ENCODE data around the gene DUSP19. TPM values are rescaled to one million over a fixed set of nuclear protein-coding genes. Genes with fewer than 3 reads are reported as not detected.
A peak's percentile ranks its signal among the peaks of the same experiment; 100 is the strongest.

DUSP19 gene
- total and polyA plus RNA-seq, 2 of the 13 experiments (the other 11 are each of a cell fraction or from before 2014, with no cell fraction given) = 1.3 to 1.9 TPM

- TF ChIP-seq PHF5A (CRISPR knock-in tag; IDR thresholded peaks at IDR 0.05; ENCODE audit: low read depth, unreplicated experiment) (peak; percentile 45), NFE2L1 (CRISPR knock-in tag; IDR thresholded peaks at IDR 0.05; ENCODE audit: borderline replicate concordance) (no peak), MAX (IDR thresholded peaks at IDR 0.05) (peak; percentile 75), KMT2B (CRISPR knock-in tag; IDR thresholded peaks at IDR 0.05) (no peak), YEATS4 (CRISPR knock-in tag; IDR thresholded peaks at IDR 0.05; ENCODE audit: borderline replicate concordance) (peak; percentile 83), ZFP82 (CRISPR knock-in tag; IDR thresholded peaks at IDR 0.05; ENCODE audit: borderline replicate concordance) (no peak), KDM1A (CRISPR knock-in tag; IDR thresholded peaks at IDR 0.05) (peak; percentile 46; the same call in 1 of the 2 replicates), RNF2 (conservative IDR thresholded peaks at IDR 0.05; ENCODE audit: low read depth) (peak; percentile 61; the same call in 1 of the 2 replicates), ZNF280D (CRISPR knock-in tag; IDR thresholded peaks at IDR 0.05) (0 out of 2 replicates have a peak, but pooled peaks have one; percentile 57), CCDC6 (CRISPR knock-in tag; IDR thresholded peaks at IDR 0.05) (0 out of 2 replicates have a peak, but pooled peaks have one; percentile 8), RERE (CRISPR knock-in tag; IDR thresholded peaks at IDR 0.05; ENCODE audit: low read depth) (0 out of 2 replicates have a peak, but pooled peaks have one; percentile 44), IKZF4 (CRISPR knock-in tag; IDR thresholded peaks at IDR 0.05; ENCODE audit: borderline replicate concordance, low read depth, not compliant biosample characterization) (no peak), ETV5 (CRISPR knock-in tag; IDR thresholded peaks at IDR 0.05; ENCODE audit: borderline replicate concordance) (0 out of 2 replicates have a peak, but pooled peaks have one; percentile 3), ZFY (CRISPR knock-in tag; IDR thresholded peaks at IDR 0.05) (peak; percentile 61), GMEB2 (CRISPR knock-in tag; IDR thresholded peaks at IDR 0.05; ENCODE audit: low read depth) (no peak), ZNF546 (CRISPR knock-in tag; conservative IDR thresholded peaks at IDR 0.05) (0 out of 2 replicates have a peak, but pooled peaks have one; percentile 29), ZNF530 (CRISPR knock-in tag; IDR thresholded peaks at IDR 0.05; ENCODE audit: low read depth) (no peak)
These were observed 39.9 kb upstream of the DUSP19 start, which contains the start of gene NCKAP1 (continued) for GRCh38 chr2:183038341-183039300.
